ENCODE data around the gene HPS3. TPM values are rescaled to one million over a fixed set of nuclear protein-coding genes. Genes with fewer than 3 reads are reported as not detected.

HPS3 gene
- total and polyA plus RNA-seq, 2 donors from 2014 or later, result 16.9 to 29.4 TPM

DNA sequence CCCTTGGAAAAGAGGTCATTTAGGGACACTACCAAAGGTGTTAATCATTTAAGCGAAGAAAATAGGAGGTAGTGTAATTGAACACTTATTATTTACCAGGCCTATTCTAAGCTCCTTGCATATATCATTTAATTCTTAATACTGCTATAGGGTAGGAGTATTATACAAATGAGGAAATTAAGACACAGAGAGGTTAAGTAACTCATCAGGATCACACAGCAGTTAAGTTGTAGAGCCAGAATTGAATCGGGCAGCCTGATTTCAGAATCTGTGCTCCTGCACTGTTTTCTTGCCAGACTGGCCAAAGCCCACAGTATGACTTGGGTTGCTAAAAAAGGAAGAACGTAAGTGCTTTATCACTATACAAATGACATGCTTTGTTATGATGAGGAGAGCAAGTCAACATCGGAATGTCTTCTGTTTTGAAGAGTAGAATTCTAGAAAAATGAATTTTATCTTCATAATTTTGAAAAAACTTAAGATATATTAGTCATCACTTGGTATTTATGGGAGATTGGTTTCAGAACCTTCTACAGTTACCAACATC is 31.4 kb downstream of the HPS3 start:
- Histone ChIP-seq H3K27me3 (ENCODE audit: control insufficient read depth, insufficient read depth, low read length) (no peaks in the 10 kb centered on the region), H3K9me3 (ENCODE audit: control insufficient read depth in 2 of 3, insufficient read depth in 1 of 3, low read length in 3 of 3) (no peaks in the 10 kb centered on the region), H3K4me1 (ENCODE audit: control insufficient read depth in 2 of 3, insufficient read depth in 2 of 3, low read depth in 1 of 3, low read length in 3 of 3) (no peaks in the 10 kb centered on the region), H3K9ac (ENCODE audit: low read length in 3 of 3) (no peak overlapping the region), H3K27ac (ENCODE audit: low read depth in 2 of 2, low read length in 2 of 2) (no peak overlapping the region), H3K4me3 (ENCODE audit: low read length in 3 of 3) (no peak overlapping the region), H3K36me3 (ENCODE audit: control insufficient read depth in 2 of 3, insufficient read depth in 3 of 3, low read length in 3 of 3) (peaks cover 6 to 40% (median 14%) of the 10 kb centered on the region in 3 donors)
- intact Hi-C loops (cut with DNase I), result no loop called here
- FAIRE-seq, result no peak
- TF ChIP-seq CTCF (IDR thresholded peaks at IDR 0.05; ENCODE audit: borderline replicate concordance, extremely low read depth, insufficient read depth), result no peak
- no peak for DNase-seq

DNA sequence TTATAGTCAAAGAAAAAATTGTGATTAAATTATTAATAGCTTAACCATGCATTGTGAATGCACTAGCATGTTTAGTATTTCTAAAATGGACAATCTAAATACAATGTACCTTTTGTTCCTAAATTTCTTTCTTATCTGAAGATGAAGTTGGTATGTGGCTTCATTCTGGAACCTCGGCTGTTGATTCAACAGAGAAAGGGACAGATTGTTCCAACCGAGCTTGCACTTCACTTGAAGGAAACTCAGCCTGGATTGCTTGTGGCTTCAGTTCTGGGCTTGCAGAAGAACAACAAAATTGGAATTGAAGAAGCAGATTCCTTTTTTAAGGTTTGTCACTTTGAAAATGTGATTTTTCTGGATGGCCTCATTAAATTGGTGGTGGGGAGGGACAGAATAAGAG is 32.6 kb downstream of the HPS3 start:
- DNase-seq (no peak), FAIRE-seq (no peak)
- Histone ChIP-seq H3K9ac (ENCODE audit: low read length in 3 of 3) (no peak overlapping the region), H3K4me1 (ENCODE audit: control insufficient read depth in 2 of 3, insufficient read depth in 2 of 3, low read depth in 1 of 3, low read length in 3 of 3) (no peaks in the 10 kb centered on the region), H3K27me3 (ENCODE audit: control insufficient read depth, insufficient read depth, low read length) (no peaks in the 10 kb centered on the region), H3K27ac (ENCODE audit: low read depth in 2 of 2, low read length in 2 of 2) (no peak overlapping the region), H3K9me3 (ENCODE audit: control insufficient read depth in 2 of 3, insufficient read depth in 1 of 3, low read length in 3 of 3) (no peaks in the 10 kb centered on the region), H3K36me3 (ENCODE audit: control insufficient read depth in 2 of 3, insufficient read depth in 3 of 3, low read length in 3 of 3) (peaks cover 6 to 42% (median 17%) of the 10 kb centered on the region in 3 donors), H3K4me3 (ENCODE audit: low read length in 3 of 3) (no peak overlapping the region)
- intact Hi-C loops (cut with DNase I), result no loop called here
- TF ChIP-seq CTCF (IDR thresholded peaks at IDR 0.05; ENCODE audit: borderline replicate concordance, extremely low read depth, insufficient read depth), result no peak

- DNase-seq, result no peak
- Histone ChIP-seq H3K4me1 (ENCODE audit: control insufficient read depth in 2 of 3, insufficient read depth in 2 of 3, low read depth in 1 of 3, low read length in 3 of 3) (no peaks in the 10 kb centered on the region), H3K9me3 (ENCODE audit: control insufficient read depth in 2 of 3, insufficient read depth in 1 of 3, low read length in 3 of 3) (no peaks in the 10 kb centered on the region), H3K9ac (ENCODE audit: low read length in 3 of 3) (no peak overlapping the region), H3K27ac (ENCODE audit: low read depth in 2 of 2, low read length in 2 of 2) (no peak overlapping the region), H3K4me3 (ENCODE audit: low read length in 3 of 3) (no peak overlapping the region), H3K27me3 (ENCODE audit: control insufficient read depth, insufficient read depth, low read length) (no peaks in the 10 kb centered on the region), H3K36me3 (ENCODE audit: control insufficient read depth in 2 of 3, insufficient read depth in 3 of 3, low read length in 3 of 3) (peaks cover 2 to 45% (median 21%) of the 10 kb centered on the region in 3 donors)
- intact Hi-C loops (cut with DNase I), result no loop called here
- no peak for TF ChIP-seq CTCF (IDR thresholded peaks at IDR 0.05; ENCODE audit: borderline replicate concordance, extremely low read depth, insufficient read depth)
- FAIRE-seq, result no peak
Measured at GRCh38 chr3:149163066-149163465, 33.6 kb downstream of the HPS3 start.

GRCh38 chr3:149167898-149168297 is 38.5 kb downstream of the HPS3 start:
- no peak for FAIRE-seq
- DNase-seq, result no peak
- H3K36me3 ChIP-seq (ENCODE audit: control insufficient read depth in 2 of 3, insufficient read depth in 3 of 3, low read length in 3 of 3), result peaks cover 2 to 43% (median 33%) of the 10 kb centered on the region in 3 donors
- H3K27me3 ChIP-seq (ENCODE audit: control insufficient read depth, insufficient read depth, low read length), result no peaks in the 10 kb centered on the region
- no peak overlapping the region for H3K27ac ChIP-seq (ENCODE audit: low read depth in 2 of 2, low read length in 2 of 2)
- TF ChIP-seq CTCF (IDR thresholded peaks at IDR 0.05; ENCODE audit: borderline replicate concordance, extremely low read depth, insufficient read depth), result no peak
- intact Hi-C loops (cut with DNase I), result no loop called here
- no peaks in the 10 kb centered on the region for H3K9me3 ChIP-seq (ENCODE audit: control insufficient read depth in 2 of 3, insufficient read depth in 1 of 3, low read length in 3 of 3)
- H3K4me1 ChIP-seq (ENCODE audit: control insufficient read depth in 2 of 3, insufficient read depth in 2 of 3, low read depth in 1 of 3, low read length in 3 of 3), result no peaks in the 10 kb centered on the region
- H3K4me3 ChIP-seq (ENCODE audit: low read length in 3 of 3), result no peak overlapping the region
- no peak overlapping the region for H3K9ac ChIP-seq (ENCODE audit: low read length in 3 of 3)

All from kidney (tissue), 14 donors.